K562 (cell line): ENCODE measurements around the gene FOXL2NB. TPM values are rescaled to one million over a fixed set of nuclear protein-coding genes. Genes with fewer than 3 reads are reported as not detected.

Source experiments
- CREB1 ChIP-seq, 2 experiments: sonication (generic) in 1 of 2; formaldehyde crosslinking in 1 of 2; IDR thresholded peaks; 2 replicates each; pipeline versions ENCODE4 v1.6.1 to v1.8.0; 2012 to 2022; ENCODE audit warnings: inconsistent platforms in 1 of 2, mild to moderate bottlenecking in 1 of 2, missing genetic modification reagents in 1 of 2, moderate library complexity in 1 of 2
- DPF2 ChIP-seq: fragments of 450-650 bp; IDR thresholded peaks from 2 replicates; pipeline ENCODE4 v1.6.1; 2016
- FOXA3 ChIP-seq, 2 experiments: fragments of 450-650 bp in 1 of 2; sonication (generic) in 1 of 2; formaldehyde crosslinking; IDR thresholded peaks in 1 of 2; conservative IDR thresholded peaks in 1 of 2; 2 replicates each; pipeline versions ENCODE4 v1.4.0 to v1.8.0; 2020 to 2022; ENCODE audit warnings: mild to moderate bottlenecking in 2 of 2, missing genetic modification reagents in 1 of 2
- FOXK2 ChIP-seq, 2 experiments: fragments of 450-650 bp; IDR thresholded peaks in 1 of 2; conservative IDR thresholded peaks in 1 of 2; 2 replicates each; pipeline ENCODE4 v1.6.1; 2016; ENCODE audit warnings: low read depth in 2 of 2, mild to moderate bottlenecking in 1 of 2
- GATAD2A ChIP-seq: fragments of 450-650 bp; IDR thresholded peaks from 2 replicates; pipeline ENCODE4 v1.6.1; 2017
- JUND ChIP-seq, 2 experiments: IDR thresholded peaks; 2 replicates in 1 of 2; 3 replicates in 1 of 2; pipeline ENCODE4 v1.6.1; 2011; ENCODE audit warnings: borderline replicate concordance in 2 of 2, low read depth in 2 of 2, low read length in 2 of 2, improper control_type of control experiment in 1 of 2, missing biosample characterization in 1 of 2, missing genetic modification characterization in 1 of 2, missing genetic modification reagents in 1 of 2
- SOX6 ChIP-seq: fragments of 450-650 bp; IDR thresholded peaks from 2 replicates; pipeline ENCODE4 v1.6.1; 2014; ENCODE audit warnings: mild to moderate bottlenecking
- UBTF ChIP-seq, 2 experiments: IDR thresholded peaks; 2 replicates each; pipeline ENCODE4 v1.6.1; 2012; ENCODE audit warnings: improper control_type of control experiment in 2 of 2, low read depth in 2 of 2, low read length in 2 of 2, borderline replicate concordance in 1 of 2
- ZKSCAN8 ChIP-seq: fragments of 200-800 bp; sonication (Bioruptor generic); IDR thresholded peaks from 2 replicates; pipeline ENCODE4 v1.6.1; 2016; ENCODE audit warnings: missing genetic modification characterization, missing compliant biosample characterization
- ZNF407 ChIP-seq: fragments of 450-650 bp; IDR thresholded peaks from 2 replicates; pipeline ENCODE4 v1.6.1; 2016; ENCODE audit warnings: low read depth
- ZNF644 ChIP-seq: fragments of 200-800 bp; sonication (Bioruptor generic); IDR thresholded peaks from 2 replicates; pipeline ENCODE4 v1.6.1; 2016; ENCODE audit warnings: low read depth, missing genetic modification characterization, missing compliant biosample characterization
- polyA plus RNA-seq, 8 experiments: library from polyadenylated mRNA; depleted of rRNA in 4 of 8; stranded (reverse) in 5 of 8; unstranded in 3 of 8; fragments of >200 nt; fragmentation: Nextera tagmentation in 2 of 8; fragmentation: Illumina TruSeq in 1 of 8; extraction: Ambion mirVana in 2 of 8; extraction: Trizol in 1 of 8; gene quantifications; 2 replicates each; pipeline versions ENCODE4 v1.2.1 to v1.2.3, GENCODE V29; 2011 to 2014; ENCODE audit warnings: inconsistent platforms in 1 of 8, missing spikeins in 1 of 8
- total RNA-seq, 7 experiments: library from RNA; depleted of rRNA in 6 of 7; stranded (reverse); fragments of >200 nt in 6 of 7; fragmentation: Illumina TruSeq in 2 of 7; extraction: Trizol in 2 of 7; gene quantifications; 2 replicates each; pipeline versions ENCODE4 v1.2.1 to v1.2.3, GENCODE V29; 2011 to 2021; ENCODE audit warnings: low replicate concordance in 1 of 7
- TF ChIP-seq, protein P1 (sequence below): IDR thresholded peaks from 2 replicates; pipeline ENCODE4 v1.6.1; 2016; ENCODE audit warnings: missing genetic modification characterization, missing compliant biosample characterization

FOXL2NB gene
- total and polyA plus RNA-seq, 9 of the 15 experiments (the other 6 are each of a cell fraction or from before 2014, with no cell fraction given), result 0.71 to 17.4 (median 9.0) TPM

- 0 out of 4 replicates have a peak, but pooled peaks have one; percentile 28 to 64 for TF ChIP-seq UBTF (IDR thresholded peaks at IDR 0.05; ENCODE audit: borderline replicate concordance in 1 of 2, low read depth in 2 of 2, low read length in 2 of 2)
- peak; percentile 12; the same call in 1 of the 2 replicates for TF ChIP-seq DPF2
- 0 out of 4 replicates have a peak, but pooled peaks of 1 of the 2 experiments have one; percentile 32 for TF ChIP-seq FOXA3 (CRISPR knock-in tag; conservative IDR thresholded peaks at IDR 0.05 in 1 of 2, IDR thresholded peaks at IDR 0.05 in 1 of 2)
- TF ChIP-seq SOX6, result peak; percentile 48; the same call in 1 of the 2 replicates
- peak; percentile 14 to 50; a peak in 2 of 4 replicates for TF ChIP-seq FOXK2 (conservative IDR thresholded peaks at IDR 0.05 in 1 of 2, IDR thresholded peaks at IDR 0.05 in 1 of 2; ENCODE audit: low read depth in 2 of 2)
- TF ChIP-seq CREB1 (IDR thresholded peaks at IDR 0.05), result peak; percentile 80
- no peak for TF ChIP-seq CREB1 (CRISPR knock-in tag; IDR thresholded peaks at IDR 0.05)
- 0 out of 2 replicates have a peak, but pooled peaks have one; percentile 10 for TF ChIP-seq ZNF644 (tag)
- TF ChIP-seq ZNF407, result no peak
- TF ChIP-seq, protein P1, sequence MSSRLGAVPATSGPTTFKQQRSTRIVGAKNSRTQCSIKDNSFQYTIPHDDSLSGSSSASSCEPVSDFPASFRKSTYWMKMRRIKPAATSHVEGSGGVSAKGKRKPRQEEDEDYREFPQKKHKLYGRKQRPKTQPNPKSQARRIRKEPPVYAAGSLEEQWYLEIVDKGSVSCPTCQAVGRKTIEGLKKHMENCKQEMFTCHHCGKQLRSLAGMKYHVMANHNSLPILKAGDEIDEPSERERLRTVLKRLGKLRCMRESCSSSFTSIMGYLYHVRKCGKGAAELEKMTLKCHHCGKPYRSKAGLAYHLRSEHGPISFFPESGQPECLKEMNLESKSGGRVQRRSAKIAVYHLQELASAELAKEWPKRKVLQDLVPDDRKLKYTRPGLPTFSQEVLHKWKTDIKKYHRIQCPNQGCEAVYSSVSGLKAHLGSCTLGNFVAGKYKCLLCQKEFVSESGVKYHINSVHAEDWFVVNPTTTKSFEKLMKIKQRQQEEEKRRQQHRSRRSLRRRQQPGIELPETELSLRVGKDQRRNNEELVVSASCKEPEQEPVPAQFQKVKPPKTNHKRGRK (tag), result 0 out of 2 replicates have a peak, but pooled peaks have one; percentile 45
- TF ChIP-seq JUND (IDR thresholded peaks at IDR 0.05; ENCODE audit: borderline replicate concordance, low read depth, low read length), result peak; percentile 67
- TF ChIP-seq JUND (tag; IDR thresholded peaks at IDR 0.05; ENCODE audit: borderline replicate concordance, low read depth, low read length), result no peak; the same call in 2 of the 3 replicates
- TF ChIP-seq GATAD2A, result 0 out of 2 replicates have a peak, but pooled peaks have one; percentile 22
- TF ChIP-seq ZKSCAN8 (CRISPR knock-in tag), result no peak
Measured at GRCh38 chr3:138943724-138944653, 3.0 kb upstream of the FOXL2NB start (continued).
